GM12878 (cell line): ENCODE measurements around the gene NDUFAB1. TPM values are rescaled to one million over a fixed set of nuclear protein-coding genes. Genes with fewer than 3 reads are reported as not detected.

ENCODE experiments used
- ATAC-seq: fragments of 200-7000 bp; cut with Tn5 transposase; 3 replicates; pipeline ENCODE4 v1.9.1; 2020; ENCODE audit warnings: mild to moderate bottlenecking, moderate library complexity
- BruUV-seq: library from RNA; stranded (reverse); fragments of 400-500 nt; replicated peaks from 2 replicates; lab custom pipeline; 2021; lab: Mats Ljungman, UMichigan
- CTCF ChIA-PET: fragments of 300-600 bp; sonication (Branson Sonifier 250); formaldehyde crosslinking; extraction: SDS; loops from one replicate; lab custom pipeline; 2021; ENCODE audit warnings: inconsistent platforms; lab: Yijun Ruan, JAX
- POLR2A ChIA-PET: fragments of 350-600 bp; formaldehyde crosslinking; extraction: SDS; loops from one replicate; lab custom pipeline; 2021; ENCODE audit warnings: inconsistent platforms; lab: Charles Lee
- RAD21 ChIA-PET: fragments of 300-600 bp; sonication (Branson Sonifier 250); formaldehyde crosslinking; loops from one replicate; lab custom pipeline; 2023; ENCODE audit warnings: antibody characterized with exemption; ENCODE audit not compliant: unreplicated experiment; lab: Charles Lee
- SMC1A ChIA-PET: fragments of 300-600 bp; sonication (Branson Sonifier 250); formaldehyde crosslinking; loops from one replicate; lab custom pipeline; 2023; ENCODE audit not compliant: unreplicated experiment, uncharacterized antibody; lab: Charles Lee
- DNase-seq: peaks from one replicate; pipeline ENCODE4 v3.0.0-alpha.2; 2011; ENCODE audit warnings: low read depth, low spot score
- FAIRE-seq: peaks from 3 replicates; lab custom pipeline; 2011; peaks lifted over from hg19 to GRCh38; lab: Jason Lieb, UNC
- H2AFZ ChIP-seq: 2 replicates; pipeline ENCODE4 v1.6.0; 2011; ENCODE audit warnings: low read depth, low read length, control low read depth; ENCODE audit not compliant: control insufficient read depth
- H3K27ac ChIP-seq: 2 replicates; pipeline ENCODE4 v1.5.1; 2011; ENCODE audit warnings: control low read depth; ENCODE audit not compliant: control insufficient read depth, insufficient read depth
- H3K27me3 ChIP-seq, 2 experiments: replicated peaks in 1 of 2; 2 replicates each; pipeline versions ENCODE4 v1.6.0 to v1.6.1; 2011; ENCODE audit warnings: low read length in 1 of 2; ENCODE audit not compliant: control insufficient read depth in 2 of 2, insufficient read depth in 2 of 2
- H3K36me3 ChIP-seq, 2 experiments: 2 replicates each; pipeline ENCODE4 v1.5.1; 2011; ENCODE audit warnings: low read length in 1 of 2; ENCODE audit not compliant: control insufficient read depth in 2 of 2, insufficient read depth in 2 of 2
- H3K4me1 ChIP-seq: 2 replicates; pipeline ENCODE4 v1.6.1; 2011; ENCODE audit warnings: mild to moderate bottlenecking, low read length, moderate library complexity, mixed read lengths; ENCODE audit not compliant: control insufficient read depth, insufficient read depth
- H3K4me2 ChIP-seq: 2 replicates; pipeline ENCODE4 v1.6.0; 2011; ENCODE audit warnings: control low read depth; ENCODE audit not compliant: control insufficient read depth, insufficient read depth
- H3K4me3 ChIP-seq: fragments of 200-600 bp; sonication (generic); 2 replicates; pipeline ENCODE4 v1.5.1; 2016
- H3K79me2 ChIP-seq: 2 replicates; pipeline ENCODE4 v1.6.0; 2011; ENCODE audit warnings: low read length; ENCODE audit not compliant: control insufficient read depth, insufficient read depth
- H3K9ac ChIP-seq: 2 replicates; pipeline ENCODE4 v1.8.0; 2011; ENCODE audit warnings: low read length, control low read depth, mixed read lengths; ENCODE audit not compliant: control insufficient read depth, insufficient read depth
- H3K9me3 ChIP-seq: replicated peaks from 3 replicates; pipeline ENCODE4 v1.5.1; 2011; ENCODE audit warnings: mild to moderate bottlenecking, low read length; ENCODE audit not compliant: control insufficient read depth, insufficient read depth
- H4K20me1 ChIP-seq: 2 replicates; pipeline ENCODE4 v1.6.0; 2011; ENCODE audit not compliant: control insufficient read depth, insufficient read depth
- CEBPB ChIP-seq, 2 experiments: fragments of 150-350 bp in 1 of 2; IDR thresholded peaks; 2 replicates each; pipeline ENCODE4 v1.6.1; 2012 to 2014; ENCODE audit warnings: low read depth in 2 of 2, low read length in 2 of 2, borderline replicate concordance in 1 of 2, inconsistent platforms in 1 of 2
- CHD2 ChIP-seq: IDR thresholded peaks from 2 replicates; pipeline ENCODE4 v1.6.1; 2011; ENCODE audit warnings: low read depth, low read length, improper control_type of control experiment, borderline replicate concordance
- CREB1 ChIP-seq: IDR thresholded peaks from 2 replicates; pipeline ENCODE4 v1.6.1; 2012; ENCODE audit warnings: low read depth, mild to moderate bottlenecking, inconsistent platforms
- EZH2 ChIP-seq: IDR thresholded peaks from 2 replicates; pipeline ENCODE4 v1.6.1; 2012; ENCODE audit warnings: low read depth, mild to moderate bottlenecking, control low read depth, inconsistent platforms, low read length, borderline replicate concordance; ENCODE audit not compliant: control insufficient read depth
- FOS ChIP-seq: IDR thresholded peaks from 3 replicates; pipeline ENCODE4 v1.6.1; 2011; ENCODE audit warnings: borderline replicate concordance; ENCODE audit not compliant: insufficient read length; ENCODE audit errors: extremely low read depth
- HDGF ChIP-seq: fragments of 450-650 bp; IDR thresholded peaks from 2 replicates; pipeline ENCODE4 v1.6.1; 2016; ENCODE audit warnings: antibody characterized with exemption
- MEF2B ChIP-seq: fragments of 450-650 bp; IDR thresholded peaks from 2 replicates; pipeline ENCODE4 v1.6.1; 2018; ENCODE audit warnings: mild to moderate bottlenecking, moderate library complexity; ENCODE audit not compliant: partially characterized antibody, poor library complexity, severe bottlenecking
- MTA3 ChIP-seq: IDR thresholded peaks from 2 replicates; pipeline ENCODE4 v1.6.1; 2012; ENCODE audit warnings: low read length, inconsistent platforms, borderline replicate concordance
- RAD51 ChIP-seq: fragments of 450-650 bp; IDR thresholded peaks from 2 replicates; pipeline ENCODE4 v1.6.1; 2016; ENCODE audit warnings: moderate library complexity, mild to moderate bottlenecking, inconsistent platforms
- TBL1XR1 ChIP-seq: IDR thresholded peaks from 2 replicates; pipeline ENCODE4 v1.6.1; 2012; ENCODE audit warnings: low read depth, low read length, improper control_type of control experiment
- ZNF217 ChIP-seq: fragments of 450-650 bp; IDR thresholded peaks from 2 replicates; pipeline ENCODE4 v1.6.1; 2017; ENCODE audit warnings: antibody characterized with exemption, mild to moderate bottlenecking
- ZZZ3 ChIP-seq: IDR thresholded peaks from 2 replicates; pipeline ENCODE4 v1.6.1; 2011; ENCODE audit warnings: low read depth; ENCODE audit not compliant: control insufficient read depth, insufficient read length
- WGBS: methylation state at CpG from one replicate; pipeline ENCODE4 v1.1.6; 2016; ENCODE audit warnings: low lambda C conversion rate; ENCODE audit not compliant: insufficient replicate concordance, insufficient coverage; ENCODE audit errors: missing lambda C conversion rate; 5-methylcytosine and 5-hydroxymethylcytosine counted together
- in situ Hi-C: fragments of 300-500 bp; cut with MboI; formaldehyde crosslinking; loops from 9 replicates; pipeline ENCODE4 v1.14.3; 2018; ENCODE audit warnings: mixed read lengths
- intact Hi-C: fragments of 100-400 bp; cut with micrococcal nuclease; formaldehyde crosslinking; loops from one replicate; pipeline ENCODE4 v1.14.2; 2022; ENCODE audit not compliant: unreplicated experiment
- polyA plus RNA-seq, 11 experiments: library from polyadenylated mRNA; depleted of rRNA in 4 of 11; unstranded in 6 of 11; stranded (reverse) in 5 of 11; fragments of >200 nt; fragmentation: Nextera tagmentation in 4 of 11; fragmentation: Illumina TruSeq in 1 of 11; extraction: Ambion mirVana in 4 of 11; extraction: Trizol in 1 of 11; gene quantifications; 1 replicate in 1 of 11; 2 replicates in 10 of 11; pipeline versions ENCODE4 v1.2.1 to v1.2.3, GENCODE V29; 2011 to 2016; ENCODE audit warnings: inconsistent platforms in 2 of 11, missing spikeins in 2 of 11, low read depth in 1 of 11
- total RNA-seq, 4 experiments: library from RNA; depleted of rRNA in 3 of 4; stranded (reverse); fragments of >200 nt in 3 of 4; fragmentation: Illumina TruSeq in 1 of 4; extraction: Trizol in 1 of 4; gene quantifications; 2 replicates each; pipeline versions ENCODE4 v1.2.1 to v1.2.3, GENCODE V29; 2013 to 2021
- TF ChIP-seq, protein P1 (sequence below): IDR thresholded peaks from 2 replicates; pipeline ENCODE4 v1.6.1; 2012; ENCODE audit warnings: mild to moderate bottlenecking, low read depth, low read length
- TF ChIP-seq, protein P2 (sequence below): fragments of 450-650 bp; IDR thresholded peaks from 2 replicates; pipeline ENCODE4 v1.6.1; 2016; ENCODE audit warnings: mild to moderate bottlenecking

Gene NDUFAB1
- total and polyA plus RNA-seq, 10 of the 15 experiments (the other 5 are each of a cell fraction or from before 2014, with no cell fraction given), result 79.9 to 584 (median 231) TPM

DNA sequence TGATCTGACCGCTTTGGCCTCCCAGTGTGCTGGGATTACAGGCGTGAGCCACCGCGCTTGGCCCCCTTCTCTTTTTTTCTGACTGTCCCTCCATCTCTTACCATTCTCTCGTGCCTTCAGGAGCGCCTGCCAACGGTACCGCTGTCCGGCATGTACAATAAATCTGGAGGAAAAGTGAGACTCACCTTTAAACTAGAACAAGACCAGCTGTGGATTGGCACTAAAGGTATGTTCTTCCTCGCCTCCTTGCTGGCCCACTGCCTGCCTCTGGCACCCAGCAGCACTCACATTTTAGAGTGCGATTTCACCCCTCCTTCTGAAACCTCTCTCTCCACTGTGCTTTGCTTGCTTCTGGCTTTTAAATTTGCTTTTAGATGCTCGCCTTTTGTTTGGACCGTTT lies 33.6 kb downstream of the NDUFAB1 start:
- H3K36me3 ChIP-seq, result peaks cover 4 to 37% of the 10 kb centered on the region in 2 experiments
- SMC1A ChIA-PET, result no interaction called here
- CTCF ChIA-PET, result no interaction called here

More for the DNA sequence above, 33.6 kb downstream of the NDUFAB1 start:
- Histone ChIP-seq H3K4me3 (no peak overlapping the region), H3K27me3 (no peaks in the 10 kb centered on the region), H3K79me2 (peaks cover 25% of the 10 kb centered on the region), H3K4me2 (no peak overlapping the region), H3K4me1 (no peaks in the 10 kb centered on the region), H3K9ac (no peak overlapping the region), H3K27ac (no peak overlapping the region), H2AFZ (no peak overlapping the region), H4K20me1 (no peaks in the 10 kb centered on the region), H3K9me3 (no peaks in the 10 kb centered on the region)
- in situ Hi-C loops (no loop called here), intact Hi-C loops (no loop called here)
- WGBS, result 98% methylated on average over 13 of the region's 13 CpGs
- TF ChIP-seq CREB1 (no peak), CEBPB (IDR thresholded peaks at IDR 0.05; ENCODE audit: borderline replicate concordance in 1 of 2, low read depth in 2 of 2, low read length in 2 of 2) (no peak), FOS (no peak), CHD2 (no peak), ZZZ3 (no peak), MTA3 (no peak), RAD51 (no peak), MEF2B (no peak), TBL1XR1 (no peak), ZNF217 (no peak), EZH2 (no peak), HDGF (no peak)
- TF ChIP-seq, protein P1, sequence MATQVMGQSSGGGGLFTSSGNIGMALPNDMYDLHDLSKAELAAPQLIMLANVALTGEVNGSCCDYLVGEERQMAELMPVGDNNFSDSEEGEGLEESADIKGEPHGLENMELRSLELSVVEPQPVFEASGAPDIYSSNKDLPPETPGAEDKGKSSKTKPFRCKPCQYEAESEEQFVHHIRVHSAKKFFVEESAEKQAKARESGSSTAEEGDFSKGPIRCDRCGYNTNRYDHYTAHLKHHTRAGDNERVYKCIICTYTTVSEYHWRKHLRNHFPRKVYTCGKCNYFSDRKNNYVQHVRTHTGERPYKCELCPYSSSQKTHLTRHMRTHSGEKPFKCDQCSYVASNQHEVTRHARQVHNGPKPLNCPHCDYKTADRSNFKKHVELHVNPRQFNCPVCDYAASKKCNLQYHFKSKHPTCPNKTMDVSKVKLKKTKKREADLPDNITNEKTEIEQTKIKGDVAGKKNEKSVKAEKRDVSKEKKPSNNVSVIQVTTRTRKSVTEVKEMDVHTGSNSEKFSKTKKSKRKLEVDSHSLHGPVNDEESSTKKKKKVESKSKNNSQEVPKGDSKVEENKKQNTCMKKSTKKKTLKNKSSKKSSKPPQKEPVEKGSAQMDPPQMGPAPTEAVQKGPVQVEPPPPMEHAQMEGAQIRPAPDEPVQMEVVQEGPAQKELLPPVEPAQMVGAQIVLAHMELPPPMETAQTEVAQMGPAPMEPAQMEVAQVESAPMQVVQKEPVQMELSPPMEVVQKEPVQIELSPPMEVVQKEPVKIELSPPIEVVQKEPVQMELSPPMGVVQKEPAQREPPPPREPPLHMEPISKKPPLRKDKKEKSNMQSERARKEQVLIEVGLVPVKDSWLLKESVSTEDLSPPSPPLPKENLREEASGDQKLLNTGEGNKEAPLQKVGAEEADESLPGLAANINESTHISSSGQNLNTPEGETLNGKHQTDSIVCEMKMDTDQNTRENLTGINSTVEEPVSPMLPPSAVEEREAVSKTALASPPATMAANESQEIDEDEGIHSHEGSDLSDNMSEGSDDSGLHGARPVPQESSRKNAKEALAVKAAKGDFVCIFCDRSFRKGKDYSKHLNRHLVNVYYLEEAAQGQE, result no peak
- TF ChIP-seq, protein P2, sequence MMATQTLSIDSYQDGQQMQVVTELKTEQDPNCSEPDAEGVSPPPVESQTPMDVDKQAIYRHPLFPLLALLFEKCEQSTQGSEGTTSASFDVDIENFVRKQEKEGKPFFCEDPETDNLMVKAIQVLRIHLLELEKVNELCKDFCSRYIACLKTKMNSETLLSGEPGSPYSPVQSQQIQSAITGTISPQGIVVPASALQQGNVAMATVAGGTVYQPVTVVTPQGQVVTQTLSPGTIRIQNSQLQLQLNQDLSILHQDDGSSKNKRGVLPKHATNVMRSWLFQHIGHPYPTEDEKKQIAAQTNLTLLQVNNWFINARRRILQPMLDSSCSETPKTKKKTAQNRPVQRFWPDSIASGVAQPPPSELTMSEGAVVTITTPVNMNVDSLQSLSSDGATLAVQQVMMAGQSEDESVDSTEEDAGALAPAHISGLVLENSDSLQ, result no peak
- no peak for FAIRE-seq
- RAD21 ChIA-PET, result no interaction called here
- POLR2A ChIA-PET, result no interaction called here
- no peak for ATAC-seq
- DNase-seq, result no peak
- BruUV-seq, result no TSS peak
